ENCODE measurements around the gene ZNF343.

DNA sequence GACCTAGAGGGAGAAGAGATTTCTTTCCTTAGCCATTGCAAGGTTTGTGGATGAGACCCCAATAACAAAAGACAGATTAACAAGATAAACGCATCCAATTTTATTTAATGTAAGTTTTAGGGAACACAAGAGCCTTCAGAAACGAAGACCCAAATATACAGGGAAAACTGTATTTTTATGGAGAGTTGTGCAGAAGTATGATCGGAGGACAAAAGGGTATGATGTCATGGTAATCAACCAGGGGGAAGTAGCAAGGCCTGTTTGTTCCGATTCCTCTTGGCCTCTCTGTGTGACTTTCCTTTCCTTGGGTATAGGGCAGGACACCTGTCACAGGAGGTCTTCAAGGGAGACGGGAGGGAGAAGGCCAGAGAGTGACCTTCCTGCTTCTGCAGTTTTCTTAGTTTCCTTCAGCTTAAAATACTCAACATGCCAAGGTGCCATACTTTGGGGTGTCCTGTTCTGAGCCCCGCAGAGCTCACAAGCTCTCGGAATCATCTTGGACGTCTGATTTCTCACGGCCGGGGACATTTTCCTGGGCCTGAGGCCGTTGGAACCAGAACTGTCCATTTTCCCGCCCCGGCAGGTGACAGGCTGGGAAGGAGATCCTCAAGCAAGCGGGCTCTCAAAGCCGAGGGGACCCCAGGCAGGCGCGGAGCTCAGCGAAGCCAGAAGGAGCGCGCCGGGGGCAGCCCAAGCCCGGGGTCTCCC, 49.3 kb upstream of the ZNF343 start:
- no peak for TF ChIP-seq EZH2phosphoT487 (IDR thresholded peaks at IDR 0.05; ENCODE audit: borderline replicate concordance)
- TF ChIP-seq, protein P1, sequence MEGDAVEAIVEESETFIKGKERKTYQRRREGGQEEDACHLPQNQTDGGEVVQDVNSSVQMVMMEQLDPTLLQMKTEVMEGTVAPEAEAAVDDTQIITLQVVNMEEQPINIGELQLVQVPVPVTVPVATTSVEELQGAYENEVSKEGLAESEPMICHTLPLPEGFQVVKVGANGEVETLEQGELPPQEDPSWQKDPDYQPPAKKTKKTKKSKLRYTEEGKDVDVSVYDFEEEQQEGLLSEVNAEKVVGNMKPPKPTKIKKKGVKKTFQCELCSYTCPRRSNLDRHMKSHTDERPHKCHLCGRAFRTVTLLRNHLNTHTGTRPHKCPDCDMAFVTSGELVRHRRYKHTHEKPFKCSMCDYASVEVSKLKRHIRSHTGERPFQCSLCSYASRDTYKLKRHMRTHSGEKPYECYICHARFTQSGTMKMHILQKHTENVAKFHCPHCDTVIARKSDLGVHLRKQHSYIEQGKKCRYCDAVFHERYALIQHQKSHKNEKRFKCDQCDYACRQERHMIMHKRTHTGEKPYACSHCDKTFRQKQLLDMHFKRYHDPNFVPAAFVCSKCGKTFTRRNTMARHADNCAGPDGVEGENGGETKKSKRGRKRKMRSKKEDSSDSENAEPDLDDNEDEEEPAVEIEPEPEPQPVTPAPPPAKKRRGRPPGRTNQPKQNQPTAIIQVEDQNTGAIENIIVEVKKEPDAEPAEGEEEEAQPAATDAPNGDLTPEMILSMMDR (conservative IDR thresholded peaks at IDR 0.05; ENCODE audit: low read length): no peak
